Measurements from ENCODE around the gene KCNJ6. TPM values are rescaled to one million over a fixed set of nuclear protein-coding genes. Genes with fewer than 3 reads are reported as not detected.

KCNJ6 gene
- total and polyA plus RNA-seq, 9 of the 15 experiments (the other 6 are each of a cell fraction or from before 2014, with no cell fraction given), result 0.06 to 0.21 (median 0.13) TPM; not detected in 1

DNA sequence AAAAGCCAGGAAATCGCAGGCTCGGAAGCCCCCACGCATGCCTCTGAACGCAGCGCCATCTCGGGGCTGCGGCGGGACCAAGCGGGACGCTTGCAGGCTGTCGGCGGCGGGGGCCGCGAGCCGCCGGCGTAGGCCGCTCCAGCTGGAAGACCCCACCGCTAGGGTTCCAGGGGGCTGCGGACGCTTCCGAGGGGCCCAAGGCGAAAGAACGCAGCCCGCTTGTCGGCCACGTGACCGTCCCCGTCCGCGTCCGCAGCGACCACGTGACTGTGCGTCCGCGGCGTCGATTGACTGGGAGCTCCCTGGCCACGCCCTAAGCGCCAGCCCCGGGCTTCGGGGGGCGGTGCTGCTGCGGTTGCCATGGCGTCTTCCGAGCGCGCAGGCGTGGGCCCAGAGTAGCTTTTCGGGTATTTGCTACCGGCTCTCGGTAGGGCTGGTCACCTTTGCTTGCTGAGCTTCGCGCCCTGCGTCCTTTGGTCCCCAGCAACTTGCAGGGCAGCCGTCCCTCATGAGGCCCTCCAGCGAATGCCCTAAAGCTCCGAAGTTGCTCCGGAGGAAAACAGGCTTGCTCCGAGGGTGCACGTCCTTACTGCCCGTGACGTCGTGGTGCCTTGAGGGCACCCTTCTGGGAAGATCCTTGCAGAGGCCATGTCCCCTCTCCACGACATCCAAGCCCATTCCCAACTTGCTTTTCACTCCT is 352.5 kb downstream of the KCNJ6 start (continued):
- TF ChIP-seq, protein P1, sequence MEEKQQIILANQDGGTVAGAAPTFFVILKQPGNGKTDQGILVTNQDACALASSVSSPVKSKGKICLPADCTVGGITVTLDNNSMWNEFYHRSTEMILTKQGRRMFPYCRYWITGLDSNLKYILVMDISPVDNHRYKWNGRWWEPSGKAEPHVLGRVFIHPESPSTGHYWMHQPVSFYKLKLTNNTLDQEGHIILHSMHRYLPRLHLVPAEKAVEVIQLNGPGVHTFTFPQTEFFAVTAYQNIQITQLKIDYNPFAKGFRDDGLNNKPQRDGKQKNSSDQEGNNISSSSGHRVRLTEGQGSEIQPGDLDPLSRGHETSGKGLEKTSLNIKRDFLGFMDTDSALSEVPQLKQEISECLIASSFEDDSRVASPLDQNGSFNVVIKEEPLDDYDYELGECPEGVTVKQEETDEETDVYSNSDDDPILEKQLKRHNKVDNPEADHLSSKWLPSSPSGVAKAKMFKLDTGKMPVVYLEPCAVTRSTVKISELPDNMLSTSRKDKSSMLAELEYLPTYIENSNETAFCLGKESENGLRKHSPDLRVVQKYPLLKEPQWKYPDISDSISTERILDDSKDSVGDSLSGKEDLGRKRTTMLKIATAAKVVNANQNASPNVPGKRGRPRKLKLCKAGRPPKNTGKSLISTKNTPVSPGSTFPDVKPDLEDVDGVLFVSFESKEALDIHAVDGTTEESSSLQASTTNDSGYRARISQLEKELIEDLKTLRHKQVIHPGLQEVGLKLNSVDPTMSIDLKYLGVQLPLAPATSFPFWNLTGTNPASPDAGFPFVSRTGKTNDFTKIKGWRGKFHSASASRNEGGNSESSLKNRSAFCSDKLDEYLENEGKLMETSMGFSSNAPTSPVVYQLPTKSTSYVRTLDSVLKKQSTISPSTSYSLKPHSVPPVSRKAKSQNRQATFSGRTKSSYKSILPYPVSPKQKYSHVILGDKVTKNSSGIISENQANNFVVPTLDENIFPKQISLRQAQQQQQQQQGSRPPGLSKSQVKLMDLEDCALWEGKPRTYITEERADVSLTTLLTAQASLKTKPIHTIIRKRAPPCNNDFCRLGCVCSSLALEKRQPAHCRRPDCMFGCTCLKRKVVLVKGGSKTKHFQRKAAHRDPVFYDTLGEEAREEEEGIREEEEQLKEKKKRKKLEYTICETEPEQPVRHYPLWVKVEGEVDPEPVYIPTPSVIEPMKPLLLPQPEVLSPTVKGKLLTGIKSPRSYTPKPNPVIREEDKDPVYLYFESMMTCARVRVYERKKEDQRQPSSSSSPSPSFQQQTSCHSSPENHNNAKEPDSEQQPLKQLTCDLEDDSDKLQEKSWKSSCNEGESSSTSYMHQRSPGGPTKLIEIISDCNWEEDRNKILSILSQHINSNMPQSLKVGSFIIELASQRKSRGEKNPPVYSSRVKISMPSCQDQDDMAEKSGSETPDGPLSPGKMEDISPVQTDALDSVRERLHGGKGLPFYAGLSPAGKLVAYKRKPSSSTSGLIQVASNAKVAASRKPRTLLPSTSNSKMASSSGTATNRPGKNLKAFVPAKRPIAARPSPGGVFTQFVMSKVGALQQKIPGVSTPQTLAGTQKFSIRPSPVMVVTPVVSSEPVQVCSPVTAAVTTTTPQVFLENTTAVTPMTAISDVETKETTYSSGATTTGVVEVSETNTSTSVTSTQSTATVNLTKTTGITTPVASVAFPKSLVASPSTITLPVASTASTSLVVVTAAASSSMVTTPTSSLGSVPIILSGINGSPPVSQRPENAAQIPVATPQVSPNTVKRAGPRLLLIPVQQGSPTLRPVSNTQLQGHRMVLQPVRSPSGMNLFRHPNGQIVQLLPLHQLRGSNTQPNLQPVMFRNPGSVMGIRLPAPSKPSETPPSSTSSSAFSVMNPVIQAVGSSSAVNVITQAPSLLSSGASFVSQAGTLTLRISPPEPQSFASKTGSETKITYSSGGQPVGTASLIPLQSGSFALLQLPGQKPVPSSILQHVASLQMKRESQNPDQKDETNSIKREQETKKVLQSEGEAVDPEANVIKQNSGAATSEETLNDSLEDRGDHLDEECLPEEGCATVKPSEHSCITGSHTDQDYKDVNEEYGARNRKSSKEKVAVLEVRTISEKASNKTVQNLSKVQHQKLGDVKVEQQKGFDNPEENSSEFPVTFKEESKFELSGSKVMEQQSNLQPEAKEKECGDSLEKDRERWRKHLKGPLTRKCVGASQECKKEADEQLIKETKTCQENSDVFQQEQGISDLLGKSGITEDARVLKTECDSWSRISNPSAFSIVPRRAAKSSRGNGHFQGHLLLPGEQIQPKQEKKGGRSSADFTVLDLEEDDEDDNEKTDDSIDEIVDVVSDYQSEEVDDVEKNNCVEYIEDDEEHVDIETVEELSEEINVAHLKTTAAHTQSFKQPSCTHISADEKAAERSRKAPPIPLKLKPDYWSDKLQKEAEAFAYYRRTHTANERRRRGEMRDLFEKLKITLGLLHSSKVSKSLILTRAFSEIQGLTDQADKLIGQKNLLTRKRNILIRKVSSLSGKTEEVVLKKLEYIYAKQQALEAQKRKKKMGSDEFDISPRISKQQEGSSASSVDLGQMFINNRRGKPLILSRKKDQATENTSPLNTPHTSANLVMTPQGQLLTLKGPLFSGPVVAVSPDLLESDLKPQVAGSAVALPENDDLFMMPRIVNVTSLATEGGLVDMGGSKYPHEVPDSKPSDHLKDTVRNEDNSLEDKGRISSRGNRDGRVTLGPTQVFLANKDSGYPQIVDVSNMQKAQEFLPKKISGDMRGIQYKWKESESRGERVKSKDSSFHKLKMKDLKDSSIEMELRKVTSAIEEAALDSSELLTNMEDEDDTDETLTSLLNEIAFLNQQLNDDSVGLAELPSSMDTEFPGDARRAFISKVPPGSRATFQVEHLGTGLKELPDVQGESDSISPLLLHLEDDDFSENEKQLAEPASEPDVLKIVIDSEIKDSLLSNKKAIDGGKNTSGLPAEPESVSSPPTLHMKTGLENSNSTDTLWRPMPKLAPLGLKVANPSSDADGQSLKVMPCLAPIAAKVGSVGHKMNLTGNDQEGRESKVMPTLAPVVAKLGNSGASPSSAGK (IDR thresholded peaks at IDR 0.05), result peak; percentile 97
- TF ChIP-seq NUFIP1 (IDR thresholded peaks at IDR 0.05; ENCODE audit: partially characterized antibody), result no peak
- TF ChIP-seq, protein P2, sequence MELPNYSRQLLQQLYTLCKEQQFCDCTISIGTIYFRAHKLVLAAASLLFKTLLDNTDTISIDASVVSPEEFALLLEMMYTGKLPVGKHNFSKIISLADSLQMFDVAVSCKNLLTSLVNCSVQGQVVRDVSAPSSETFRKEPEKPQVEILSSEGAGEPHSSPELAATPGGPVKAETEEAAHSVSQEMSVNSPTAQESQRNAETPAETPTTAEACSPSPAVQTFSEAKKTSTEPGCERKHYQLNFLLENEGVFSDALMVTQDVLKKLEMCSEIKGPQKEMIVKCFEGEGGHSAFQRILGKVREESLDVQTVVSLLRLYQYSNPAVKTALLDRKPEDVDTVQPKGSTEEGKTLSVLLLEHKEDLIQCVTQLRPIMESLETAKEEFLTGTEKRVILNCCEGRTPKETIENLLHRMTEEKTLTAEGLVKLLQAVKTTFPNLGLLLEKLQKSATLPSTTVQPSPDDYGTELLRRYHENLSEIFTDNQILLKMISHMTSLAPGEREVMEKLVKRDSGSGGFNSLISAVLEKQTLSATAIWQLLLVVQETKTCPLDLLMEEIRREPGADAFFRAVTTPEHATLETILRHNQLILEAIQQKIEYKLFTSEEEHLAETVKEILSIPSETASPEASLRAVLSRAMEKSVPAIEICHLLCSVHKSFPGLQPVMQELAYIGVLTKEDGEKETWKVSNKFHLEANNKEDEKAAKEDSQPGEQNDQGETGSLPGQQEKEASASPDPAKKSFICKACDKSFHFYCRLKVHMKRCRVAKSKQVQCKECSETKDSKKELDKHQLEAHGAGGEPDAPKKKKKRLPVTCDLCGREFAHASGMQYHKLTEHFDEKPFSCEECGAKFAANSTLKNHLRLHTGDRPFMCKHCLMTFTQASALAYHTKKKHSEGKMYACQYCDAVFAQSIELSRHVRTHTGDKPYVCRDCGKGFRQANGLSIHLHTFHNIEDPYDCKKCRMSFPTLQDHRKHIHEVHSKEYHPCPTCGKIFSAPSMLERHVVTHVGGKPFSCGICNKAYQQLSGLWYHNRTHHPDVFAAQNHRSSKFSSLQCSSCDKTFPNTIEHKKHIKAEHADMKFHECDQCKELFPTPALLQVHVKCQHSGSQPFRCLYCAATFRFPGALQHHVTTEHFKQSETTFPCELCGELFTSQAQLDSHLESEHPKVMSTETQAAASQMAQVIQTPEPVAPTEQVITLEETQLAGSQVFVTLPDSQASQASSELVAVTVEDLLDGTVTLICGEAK (IDR thresholded peaks at IDR 0.05), result no peak
- TF ChIP-seq, protein P2 (CRISPR knock-in tag; IDR thresholded peaks at IDR 0.05), result no peak

Measured in K562 (cell line).